Endothelial cell (in vitro differentiated cells): ENCODE data around the gene ALDH2. TPM values are rescaled to one million over a fixed set of nuclear protein-coding genes. Genes with fewer than 3 reads are reported as not detected.

Experiments
- DNase-seq: peaks from one replicate; pipeline ENCODE4 v3.0.0; 2021; ENCODE audit warnings: low spot score
- H3K27ac Mint-ChIP-seq: one replicate; pipeline ENCODE4 v1.8.0; 2021; ENCODE audit warnings: mixed read lengths, inconsistent platforms; ENCODE audit not compliant: unreplicated experiment
- H3K27me3 Mint-ChIP-seq: one replicate; pipeline ENCODE4 v1.8.0; 2021; ENCODE audit warnings: mild to moderate bottlenecking, moderate library complexity, mixed read lengths, inconsistent platforms; ENCODE audit not compliant: unreplicated experiment
- H3K36me3 Mint-ChIP-seq: one replicate; pipeline ENCODE4 v1.8.0; 2021; ENCODE audit warnings: mild to moderate bottlenecking, low read depth, mixed read lengths, inconsistent platforms; ENCODE audit not compliant: unreplicated experiment
- H3K4me1 Mint-ChIP-seq: one replicate; pipeline ENCODE4 v1.8.0; 2021; ENCODE audit warnings: mild to moderate bottlenecking, mixed read lengths, inconsistent platforms; ENCODE audit not compliant: unreplicated experiment
- H3K4me3 Mint-ChIP-seq: one replicate; pipeline ENCODE4 v1.8.0; 2021; ENCODE audit warnings: mild to moderate bottlenecking, mixed read lengths, inconsistent platforms; ENCODE audit not compliant: unreplicated experiment
- H3K9me3 Mint-ChIP-seq: one replicate; pipeline ENCODE4 v1.8.0; 2021; ENCODE audit warnings: mixed read lengths, inconsistent platforms; ENCODE audit not compliant: unreplicated experiment
- CTCF ChIP-seq: fragments of 200-600 bp; sonication (generic); IDR thresholded peaks from one replicate; pipeline ENCODE4 v1.5.0; 2021; ENCODE audit warnings: antibody characterized with exemption; ENCODE audit not compliant: unreplicated experiment
- total RNA-seq: library from RNA; stranded (reverse); fragmentation: NEBNext Ultra II Directional; extraction: Animal tissue kit (Norgen Biotek cat#: 25700); gene quantifications from one replicate; pipeline ENCODE4 v1.2.1, GENCODE V29; 2021; ENCODE audit not compliant: unreplicated experiment

ALDH2 gene
- total RNA-seq, 1 donor from 2014 or later = 98.5 TPM

- no peaks in the 10 kb centered on the region for H3K36me3 Mint-ChIP-seq
- no peak overlapping the region for H3K4me3 Mint-ChIP-seq
- peaks cover 6% of the 10 kb centered on the region for H3K27me3 Mint-ChIP-seq
- H3K27ac Mint-ChIP-seq = no peak overlapping the region
- TF ChIP-seq CTCF = no peak
- DNase-seq = no peak
- no peaks in the 10 kb centered on the region for H3K4me1 Mint-ChIP-seq
- no peaks in the 10 kb centered on the region for H3K9me3 Mint-ChIP-seq
Observed at GRCh38 chr12:111754671-111755070, 12.1 kb upstream of the ALDH2 start.

- peaks cover 6% of the 10 kb centered on the region for H3K27me3 Mint-ChIP-seq
- no peak for TF ChIP-seq CTCF
- H3K27ac Mint-ChIP-seq = no peak overlapping the region
- H3K9me3 Mint-ChIP-seq = no peaks in the 10 kb centered on the region
- no peak for DNase-seq
- H3K36me3 Mint-ChIP-seq = no peaks in the 10 kb centered on the region
- H3K4me1 Mint-ChIP-seq = peaks cover 5% of the 10 kb centered on the region
- no peak overlapping the region for H3K4me3 Mint-ChIP-seq
Observed at GRCh38 chr12:111756196-111756595, 10.5 kb upstream of the ALDH2 start.

- no peaks in the 10 kb centered on the region for H3K9me3 Mint-ChIP-seq
- no peaks in the 10 kb centered on the region for H3K36me3 Mint-ChIP-seq
- no peak overlapping the region for H3K4me3 Mint-ChIP-seq
- peaks cover 10% of the 10 kb centered on the region for H3K4me1 Mint-ChIP-seq
- no peak for DNase-seq
- TF ChIP-seq CTCF = no peak
- no peak overlapping the region for H3K27ac Mint-ChIP-seq
- peaks cover 6% of the 10 kb centered on the region for H3K27me3 Mint-ChIP-seq
Observed at GRCh38 chr12:111756681-111757080, 10.1 kb upstream of the ALDH2 start.

GRCh38 chr12:111757361-111758119 lies 9.2 kb upstream of the ALDH2 start:
- DNase-seq = no peak
- Mint-ChIP-seq H3K27me3 (peaks cover 6% of the 10 kb centered on the region), H3K9me3 (no peaks in the 10 kb centered on the region), H3K27ac (no peak overlapping the region), H3K4me1 (peaks cover 16% of the 10 kb centered on the region), H3K36me3 (no peaks in the 10 kb centered on the region), H3K4me3 (no peak overlapping the region)
- TF ChIP-seq CTCF = no peak

- no peaks in the 10 kb centered on the region for H3K36me3 Mint-ChIP-seq
- peaks cover 5% of the 10 kb centered on the region for H3K27me3 Mint-ChIP-seq
- no peak for DNase-seq
- H3K4me3 Mint-ChIP-seq = no peak overlapping the region
- no peak for TF ChIP-seq CTCF
- no peak overlapping the region for H3K27ac Mint-ChIP-seq
- H3K9me3 Mint-ChIP-seq = no peaks in the 10 kb centered on the region
- peaks cover 18% of the 10 kb centered on the region for H3K4me1 Mint-ChIP-seq
Observed at GRCh38 chr12:111758120-111758561, 8.6 kb upstream of the ALDH2 start.
